Peyer's patch (tissue), 4 donors: ENCODE results near the gene ATG2B. TPM values are rescaled to one million over a fixed set of nuclear protein-coding genes. Genes with fewer than 3 reads are reported as not detected.

Source experiments
- DNase-seq, 3 donors: peaks; one replicate each; pipeline ENCODE4 v3.0.0-alpha.2; 2017 to 2019
- H3K27ac ChIP-seq, 4 donors: fragments of 200-600 bp; sonication (generic); one replicate each; pipeline ENCODE4 v1.5.1; 2016 to 2019
- H3K27me3 ChIP-seq, 2 donors: fragments of 200-600 bp; sonication (generic); one replicate each; pipeline ENCODE4 v1.5.1; 2019
- H3K36me3 ChIP-seq, 3 donors: fragments of 200-600 bp; sonication (generic); one replicate each; pipeline ENCODE4 v1.5.1; 2016 to 2019
- H3K4me1 ChIP-seq, 4 donors: fragments of 200-600 bp; sonication (generic); one replicate each; pipeline ENCODE4 v1.5.1; 2016 to 2019
- H3K4me3 ChIP-seq, 4 donors: fragments of 200-600 bp; sonication (generic); 1 replicate in 3 of 4; 2 replicates in 1 of 4; pipeline ENCODE4 v1.5.1; 2016 to 2019; ENCODE audit warnings: mild to moderate bottlenecking in 1 of 4
- H3K9me3 ChIP-seq, 4 donors: fragments of 200-600 bp; sonication (generic); one replicate each; pipeline ENCODE4 v1.5.1; 2016 to 2019; ENCODE audit warnings: mild to moderate bottlenecking in 1 of 4
- CTCF ChIP-seq, 6 experiments: fragments of 450-650 bp in 4 of 6; fragments of 200-600 bp in 2 of 6; sonication (generic) in 1 of 6; IDR thresholded peaks; one replicate each; pipeline ENCODE4 v1.5.1; 2017 to 2019; ENCODE audit warnings: antibody characterized with exemption in 6 of 6, mild to moderate bottlenecking in 3 of 6, moderate library complexity in 1 of 6
- POLR2A ChIP-seq, 2 donors: fragments of 450-650 bp; IDR thresholded peaks; one replicate each; pipeline ENCODE4 v1.5.1; 2017; ENCODE audit warnings: antibody characterized with exemption in 2 of 2, mild to moderate bottlenecking in 2 of 2, moderate library complexity in 2 of 2
- total RNA-seq, 4 donors: library from RNA; depleted of rRNA; stranded (reverse); fragments of >200 nt; gene quantifications; one replicate each; pipeline ENCODE4 v1.1.0, GENCODE V29; 2016

Gene ATG2B
- total RNA-seq, 4 donors from 2014 or later = 39.8 to 85.8 (median 47.4) TPM

GRCh38 chr14:96359959-96360358 lies 3.2 kb downstream of the ATG2B start:
- peaks cover 0 to 30% (median 1%) of the 10 kb centered on the region in 4 donors for H3K4me1 ChIP-seq
- DNase-seq = no peak
- H3K27ac ChIP-seq = no peak overlapping the region
- no peaks in the 10 kb centered on the region for H3K36me3 ChIP-seq
- no peaks in the 10 kb centered on the region for H3K27me3 ChIP-seq
- H3K9me3 ChIP-seq = no peaks in the 10 kb centered on the region
- no peak overlapping the region for H3K4me3 ChIP-seq
- TF ChIP-seq POLR2A (IDR thresholded peaks at IDR 0.05) (no peak), CTCF (IDR thresholded peaks at IDR 0.05) (no peak)

GRCh38 chr14:96357216-96357615 lies 5.9 kb downstream of the ATG2B start:
- no peak for TF ChIP-seq CTCF (IDR thresholded peaks at IDR 0.05)
- TF ChIP-seq POLR2A (IDR thresholded peaks at IDR 0.05) = no peak
- H3K4me3 ChIP-seq = no peak overlapping the region
- no peak overlapping the region for H3K27ac ChIP-seq
- H3K36me3 ChIP-seq = no peaks in the 10 kb centered on the region
- H3K4me1 ChIP-seq = peaks cover 0 to 24% (median 0%) of the 10 kb centered on the region in 4 donors
- DNase-seq = no peak
- no peaks in the 10 kb centered on the region for H3K9me3 ChIP-seq
- H3K27me3 ChIP-seq = no peaks in the 10 kb centered on the region

- H3K36me3 ChIP-seq = no peaks in the 10 kb centered on the region
Measured at GRCh38 chr14:96354246-96354645, 8.9 kb downstream of the ATG2B start.

GRCh38 chr14:96352708-96353107 lies 10.4 kb downstream of the ATG2B start:
- H3K4me3 ChIP-seq = no peak overlapping the region
- H3K36me3 ChIP-seq = no peaks in the 10 kb centered on the region
- no peaks in the 10 kb centered on the region for H3K27me3 ChIP-seq
- DNase-seq = no peak
- no peak overlapping the region for H3K27ac ChIP-seq
- no peaks in the 10 kb centered on the region for H3K4me1 ChIP-seq
- H3K9me3 ChIP-seq = no peaks in the 10 kb centered on the region
- TF ChIP-seq CTCF (IDR thresholded peaks at IDR 0.05) (no peak), POLR2A (IDR thresholded peaks at IDR 0.05) (no peak)

More at GRCh38 chr14:96354246-96354645, 8.9 kb downstream of the ATG2B start:
- Histone ChIP-seq H3K9me3 (no peaks in the 10 kb centered on the region), H3K27me3 (no peaks in the 10 kb centered on the region), H3K4me3 (no peak overlapping the region), H3K4me1 (no peaks in the 10 kb centered on the region), H3K27ac (no peak overlapping the region)
- no peak for DNase-seq
- TF ChIP-seq POLR2A (IDR thresholded peaks at IDR 0.05) (no peak), CTCF (IDR thresholded peaks at IDR 0.05) (no peak)

- Histone ChIP-seq H3K36me3 (no peaks in the 10 kb centered on the region), H3K27me3 (no peaks in the 10 kb centered on the region), H3K4me3 (no peak overlapping the region), H3K27ac (no peak overlapping the region), H3K4me1 (no peaks in the 10 kb centered on the region), H3K9me3 (no peaks in the 10 kb centered on the region)
- TF ChIP-seq CTCF (IDR thresholded peaks at IDR 0.05) (no peak), POLR2A (IDR thresholded peaks at IDR 0.05) (no peak)
- no peak for DNase-seq
Measured at GRCh38 chr14:96351986-96352385, 11.2 kb downstream of the ATG2B start.
